Measurements from ENCODE around the gene DPPA5.
"Not testable (repeated sequence)": the region's sequence is repeated elsewhere in the genome, so short reads cannot be mapped to it uniquely, and the experiment has no call there.

Gene DPPA5

DNA sequence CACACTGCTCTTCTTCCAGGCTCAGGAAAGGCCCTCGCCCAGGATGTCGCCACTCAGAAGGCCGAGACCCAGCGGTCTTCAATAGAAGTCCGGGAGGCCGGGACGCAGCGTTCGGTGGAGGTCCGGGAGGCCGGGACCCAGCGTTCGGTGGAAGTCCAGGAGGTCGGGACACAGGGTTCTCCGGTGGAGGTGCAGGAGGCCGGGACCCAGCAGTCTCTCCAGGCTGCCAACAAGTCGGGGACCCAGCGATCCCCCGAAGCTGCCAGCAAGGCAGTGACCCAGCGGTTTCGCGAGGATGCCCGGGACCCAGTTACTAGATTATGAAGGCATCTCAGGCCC lies 9.4 kb upstream of the DPPA5 start:
- DNase-seq: no peak

DNA sequence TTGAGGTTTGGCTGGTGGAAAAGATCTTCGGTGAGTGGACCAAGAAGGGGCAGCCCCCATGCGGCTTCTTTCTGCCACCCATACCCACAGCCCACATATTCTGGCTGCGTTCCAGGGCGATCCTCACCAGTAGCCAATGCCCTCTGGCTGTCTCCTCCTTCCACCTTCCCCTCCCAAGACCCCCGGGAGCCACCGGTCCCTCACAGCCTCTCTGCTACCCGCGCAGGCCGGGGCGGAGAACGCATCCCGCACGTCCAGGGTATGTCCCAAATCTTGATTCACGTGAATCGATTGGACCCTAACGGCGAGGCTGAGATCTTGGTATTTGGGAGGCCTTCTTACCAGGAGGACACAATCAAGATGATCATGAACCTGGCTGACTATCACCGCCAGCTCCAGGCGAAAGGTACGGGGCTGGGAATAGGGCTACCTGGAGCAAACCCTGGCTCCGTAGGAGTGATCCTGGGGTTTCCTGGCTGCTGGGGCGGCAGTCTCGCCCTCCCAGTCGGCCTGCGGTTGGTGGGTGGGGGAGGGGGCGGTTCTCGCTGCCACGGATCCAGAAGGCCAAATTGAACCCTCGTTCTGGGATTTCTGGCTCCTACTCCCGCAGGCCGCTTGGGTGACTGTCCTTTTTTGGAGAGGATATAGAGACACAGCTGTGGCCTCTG lies 8.9 kb upstream of the DPPA5 start:
- DNase-seq: no peak

DNA sequence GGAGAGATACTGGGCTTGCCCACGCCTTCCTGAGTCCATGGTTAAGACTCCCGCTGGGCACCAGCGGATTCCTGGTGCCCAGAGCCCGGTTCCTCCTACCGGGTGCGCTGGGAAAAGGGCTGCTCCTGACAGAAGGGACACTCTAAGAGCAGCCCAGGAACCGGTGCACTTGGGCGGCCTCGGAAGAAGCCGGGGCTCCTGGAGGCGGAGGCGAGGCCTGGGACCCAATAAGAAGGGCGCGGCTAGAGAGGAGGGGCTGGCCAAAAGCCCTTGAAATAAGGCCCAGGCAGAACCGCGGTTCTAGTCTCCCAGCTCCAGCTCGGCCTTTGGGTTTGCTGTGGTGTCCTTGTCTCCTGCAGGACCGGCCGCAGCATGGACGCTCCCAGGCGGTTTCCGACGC lies 8.3 kb upstream of the DPPA5 start, which contains the start of gene KHDC3L:
Gene KHDC3L (plus strand): TSS at position 301 of the 400 bp plus-strand sequence. CDS start 72 bp downstream, at position 373.
- no peak for DNase-seq

DNA sequence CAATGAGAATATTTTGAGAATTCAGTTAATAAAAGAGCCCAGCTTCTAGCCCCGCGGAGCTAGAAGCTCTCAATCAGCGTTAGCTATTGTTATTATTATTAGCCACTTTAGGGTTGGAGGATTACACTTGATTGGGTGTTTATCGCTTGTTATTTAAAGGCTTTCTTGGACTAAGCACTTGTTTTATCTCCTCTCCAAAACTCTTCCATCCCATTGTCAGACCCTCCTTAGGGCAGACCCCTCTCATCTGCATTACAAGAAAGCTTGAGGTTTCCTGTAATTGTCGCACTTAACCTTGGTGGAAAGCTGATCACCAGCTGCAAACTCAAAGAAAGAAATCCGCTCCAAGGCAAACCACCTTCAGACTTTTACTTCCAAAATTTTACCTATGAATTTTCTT lies 4.8 kb downstream of the DPPA5 start:
- DNase-seq: no peak

DNA sequence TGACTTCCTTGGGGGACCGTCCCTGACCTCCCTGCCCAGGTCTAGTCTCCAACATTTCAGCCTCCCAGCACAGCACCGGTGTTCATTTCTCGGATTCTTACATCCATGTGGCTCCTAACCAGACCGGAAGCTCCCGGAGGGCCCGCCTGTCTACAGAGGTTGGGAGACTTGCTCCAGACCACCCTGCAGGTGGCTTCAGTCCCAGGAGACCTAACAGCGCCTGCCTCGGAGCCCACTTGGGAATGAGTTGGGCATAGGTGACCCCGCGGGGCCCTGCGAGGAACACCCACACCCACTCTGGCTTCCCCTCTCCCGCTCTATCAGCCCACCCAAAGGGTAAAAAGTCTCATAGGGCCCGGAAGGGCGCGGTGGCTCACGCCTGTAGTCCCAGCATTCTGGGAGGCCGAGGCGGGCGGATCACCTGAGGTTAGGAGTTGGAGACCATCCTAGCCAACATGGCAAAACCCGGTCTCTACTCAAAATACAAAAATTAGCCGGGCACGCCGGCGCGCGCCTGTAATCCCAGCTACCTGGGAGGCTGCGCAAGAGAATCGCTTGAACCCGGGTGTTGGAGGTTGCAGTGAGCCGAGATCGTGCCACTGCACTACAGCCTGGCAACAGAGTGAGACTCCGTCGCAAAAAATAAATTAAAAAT lies 5.4 kb downstream of the DPPA5 start:
- DNase-seq: no peak

DNA sequence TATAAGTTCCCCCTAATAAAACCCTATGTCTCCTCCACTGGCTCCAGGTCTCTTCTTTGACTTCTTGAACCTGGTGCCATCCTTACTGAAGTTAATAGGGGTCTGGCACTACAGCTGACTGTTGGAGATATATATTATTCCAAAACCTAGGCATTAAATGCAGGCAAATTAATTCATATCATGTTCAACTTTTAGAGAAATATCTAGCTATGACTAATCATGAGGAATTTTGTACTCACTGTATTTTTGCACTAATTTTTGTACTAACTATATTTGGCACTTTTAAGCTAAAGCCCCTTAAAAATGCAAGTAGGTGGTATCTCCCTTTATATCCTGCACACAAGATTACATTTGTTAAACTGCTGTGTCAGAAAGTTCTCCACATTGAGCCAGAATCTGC lies 10.9 kb downstream of the DPPA5 start:
- DNase-seq: no peak

DNA sequence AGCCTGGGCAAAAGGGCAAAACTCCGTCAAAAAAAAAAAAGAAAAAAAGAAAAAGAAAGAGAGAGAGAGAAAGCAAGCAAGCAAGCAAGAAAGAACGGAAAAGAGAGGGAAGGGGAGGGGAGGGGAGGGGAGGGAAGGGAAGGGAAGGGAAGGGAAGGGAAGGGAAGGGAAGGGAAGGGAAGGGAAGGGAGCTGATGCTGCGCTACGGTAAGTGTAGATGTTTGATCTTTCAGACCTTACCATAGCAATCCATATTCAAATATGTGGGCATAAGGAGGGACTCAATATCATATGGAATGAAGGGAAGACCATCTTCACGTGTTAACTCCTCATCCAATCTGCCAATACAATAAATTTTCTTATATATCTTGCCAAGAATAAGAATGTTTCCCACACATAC lies 11.9 kb downstream of the DPPA5 start:
- DNase-seq: no peak

DNA sequence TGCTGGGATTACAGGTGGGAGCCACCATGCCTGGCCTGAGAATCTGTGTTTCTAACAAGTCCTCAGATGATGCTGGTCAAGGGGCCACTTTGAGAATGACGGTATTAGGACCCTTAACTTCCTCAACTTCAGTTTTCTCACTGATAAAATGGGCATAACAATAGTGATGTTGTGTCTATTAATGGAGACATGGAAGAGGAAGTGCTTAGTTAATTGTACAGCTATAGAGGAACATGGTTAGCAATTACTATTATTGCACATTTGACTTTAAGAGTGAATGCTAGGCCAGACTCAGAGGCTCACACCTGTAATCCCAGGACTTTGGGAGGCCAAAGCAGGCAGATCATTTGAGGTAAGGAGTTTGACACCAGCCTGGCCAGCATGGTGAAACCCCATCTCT lies 12.7 kb downstream of the DPPA5 start:
- no peak for DNase-seq

DNA sequence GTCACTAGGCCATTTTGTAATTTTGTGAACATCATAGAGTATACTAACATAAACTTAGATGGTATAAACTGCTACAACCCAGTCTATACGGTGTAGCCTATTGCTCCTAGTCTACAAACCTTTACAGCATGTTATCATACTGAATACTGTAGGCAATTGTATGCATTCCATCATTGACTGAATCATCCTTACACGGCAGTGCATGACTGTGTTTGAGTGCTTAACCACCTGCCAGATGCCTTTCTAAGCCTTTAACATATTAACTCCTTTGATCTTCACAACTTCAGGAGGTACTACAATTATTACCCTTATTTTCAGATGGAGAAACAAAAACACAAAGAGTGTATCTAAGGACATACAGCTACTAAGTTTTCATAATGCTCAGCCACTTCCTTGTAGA lies 14.0 kb downstream of the DPPA5 start:
- no peak for DNase-seq

DNA sequence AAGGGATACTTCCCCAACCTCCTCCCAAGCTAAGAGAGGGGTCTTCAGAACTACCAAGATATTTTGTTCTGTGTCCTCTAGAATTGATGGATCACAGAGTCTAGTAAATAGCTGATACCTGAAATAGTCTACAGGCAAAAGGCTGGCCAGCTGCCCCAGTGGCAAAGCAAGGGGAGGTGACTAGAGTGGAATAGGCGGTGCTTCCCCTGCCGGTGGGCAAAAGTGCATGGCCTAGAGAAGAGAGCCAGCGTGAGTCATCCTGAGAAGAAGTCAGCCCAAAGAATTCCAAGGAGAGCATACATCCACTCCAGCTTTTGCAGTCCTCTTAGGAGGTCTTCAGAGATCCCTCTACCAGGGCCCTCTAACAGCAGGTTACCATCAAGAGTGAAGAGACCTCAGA lies 14.7 kb downstream of the DPPA5 start:
- DNase-seq: no peak

DNA sequence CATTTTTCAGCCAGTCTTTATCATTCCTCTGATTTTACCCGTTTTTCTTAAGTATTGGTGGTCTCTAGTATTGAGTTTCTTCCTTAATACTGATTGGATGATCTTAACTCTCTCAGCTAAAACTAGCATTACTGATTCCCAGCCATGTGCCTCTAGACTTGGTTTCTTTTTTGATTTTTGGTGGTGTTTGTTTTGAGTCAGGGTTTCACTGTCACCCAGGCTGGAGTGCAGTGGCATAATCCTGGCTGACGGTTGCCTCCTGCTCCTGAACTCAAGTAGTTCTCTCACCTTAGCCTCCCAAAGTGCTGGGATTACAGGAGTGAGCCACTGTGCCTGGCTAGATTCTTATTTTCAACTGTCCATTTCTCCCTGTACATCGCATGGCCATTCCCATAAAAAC lies 24.9 kb downstream of the DPPA5 start:
- DNase-seq: no peak

DNA sequence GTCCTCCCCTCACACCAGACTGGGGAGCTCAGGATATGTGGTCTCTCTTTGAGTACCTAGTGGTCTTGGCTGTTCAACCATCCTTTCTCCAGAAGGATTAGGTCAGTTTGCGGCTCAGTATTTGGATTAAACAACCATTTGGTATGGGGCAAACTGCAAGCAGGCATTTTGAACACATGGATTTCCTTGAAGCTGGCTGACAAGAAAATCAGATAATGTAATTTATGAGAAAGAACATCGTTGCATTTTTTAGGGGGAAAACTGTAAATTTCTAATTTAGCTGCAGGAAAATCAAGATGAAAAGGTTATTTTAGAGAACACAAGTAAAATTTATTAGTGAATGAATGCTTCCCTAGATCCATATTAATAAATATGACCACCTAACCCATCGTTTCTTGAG lies 25.3 kb downstream of the DPPA5 start:
- DNase-seq: no peak

DNA sequence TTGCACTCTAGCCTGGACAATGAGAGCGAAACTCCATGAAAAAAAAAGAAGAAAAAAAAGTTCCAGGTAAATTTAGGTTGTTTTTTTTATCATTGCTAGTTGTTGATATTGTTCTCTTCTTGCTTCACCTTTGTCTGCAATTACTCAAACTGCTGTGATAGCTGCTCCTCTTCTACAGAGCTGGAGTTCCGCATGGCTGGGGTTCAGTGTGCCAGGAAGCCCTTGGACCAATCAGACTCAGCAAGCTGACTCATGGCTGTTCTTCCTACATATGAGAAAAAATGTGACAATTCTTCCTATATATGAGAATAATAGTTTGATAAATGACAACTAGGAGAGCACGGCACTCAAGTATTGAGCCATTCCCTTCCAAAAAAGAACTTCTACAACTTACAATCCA lies 28.4 kb downstream of the DPPA5 start:
- no peak for DNase-seq

DNA sequence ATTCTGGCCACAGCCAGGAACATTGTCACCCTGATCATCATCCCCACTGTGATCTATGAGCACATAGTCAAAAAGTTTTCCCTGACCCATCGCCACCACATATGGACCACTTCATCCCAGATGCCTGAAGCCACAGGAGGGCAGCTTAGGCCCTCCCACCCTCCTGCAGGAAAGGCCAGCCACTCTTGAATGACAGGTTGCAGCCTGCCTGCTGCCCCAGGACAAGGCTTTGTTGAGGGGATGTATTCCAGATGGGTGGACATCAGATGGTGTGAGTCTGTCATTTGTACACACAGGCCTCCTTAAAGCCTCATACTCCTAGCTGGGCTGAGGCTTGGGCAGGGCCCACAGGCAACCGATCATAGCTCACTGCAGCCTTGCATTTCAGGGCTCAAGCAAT lies 30.8 kb downstream of the DPPA5 start:
- no peak for DNase-seq

DNA sequence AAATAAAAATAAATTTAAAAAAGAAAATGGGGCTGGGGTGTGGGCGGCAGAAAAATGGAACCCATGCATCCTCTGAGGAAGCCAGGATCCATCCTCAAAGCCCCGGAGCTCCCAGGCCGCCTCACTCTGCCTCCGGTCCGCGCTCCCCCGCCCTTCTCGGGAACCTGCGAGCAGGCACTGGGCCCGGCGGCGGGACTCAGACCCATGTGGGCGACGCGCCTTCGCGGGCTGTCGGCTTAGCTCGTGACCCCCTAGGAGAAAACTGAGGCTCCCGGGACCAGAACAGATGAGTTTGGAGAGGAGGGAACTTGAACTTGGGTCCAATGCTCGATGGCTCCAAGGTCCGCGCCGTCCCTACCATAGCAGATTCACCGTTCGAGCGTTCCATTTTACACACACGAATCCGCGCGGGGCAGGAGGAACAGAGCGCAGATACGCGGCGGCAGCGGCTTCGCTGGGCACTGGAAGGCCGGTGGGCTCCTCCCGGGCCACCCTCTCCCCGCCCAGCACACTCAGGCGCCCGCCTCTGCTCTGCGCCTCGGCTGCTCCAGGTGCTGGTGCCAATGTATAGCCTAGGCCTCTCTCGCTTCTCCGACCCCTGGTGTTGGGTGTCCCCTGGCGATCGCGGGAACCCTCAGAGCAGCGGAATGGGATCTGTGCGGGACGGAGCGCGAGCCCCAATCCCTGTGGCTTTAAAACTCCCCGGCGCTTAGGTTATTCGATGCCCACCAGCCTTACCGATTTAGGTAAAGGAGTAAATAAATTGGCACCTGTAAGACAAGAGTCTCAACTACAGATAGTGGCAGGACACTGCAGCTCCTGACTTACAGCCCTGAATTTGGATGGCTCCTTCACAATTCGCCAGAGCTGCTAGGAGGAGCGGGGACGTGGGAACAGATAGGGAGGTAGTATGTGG lies 39.2 kb downstream of the DPPA5 start:
- no peak for DNase-seq

DNA sequence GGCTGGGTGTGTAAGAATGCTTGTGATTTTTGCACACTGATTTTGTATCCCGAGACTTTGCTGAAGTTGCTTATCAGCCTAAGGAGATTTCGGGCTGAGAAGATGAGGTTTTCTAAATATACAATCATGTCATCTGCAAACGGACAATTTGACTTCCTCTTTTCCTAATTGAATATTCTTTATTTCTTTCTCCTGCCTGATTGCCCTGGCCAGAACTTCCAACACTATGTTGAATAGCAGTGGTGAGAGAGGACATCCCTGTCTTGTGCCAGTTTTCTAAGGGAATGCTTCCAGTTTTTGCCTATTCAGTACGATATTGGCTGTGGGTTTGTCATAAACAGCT lies 43.6 kb downstream of the DPPA5 start:
- DNase-seq: not testable (repeated sequence)

DNA sequence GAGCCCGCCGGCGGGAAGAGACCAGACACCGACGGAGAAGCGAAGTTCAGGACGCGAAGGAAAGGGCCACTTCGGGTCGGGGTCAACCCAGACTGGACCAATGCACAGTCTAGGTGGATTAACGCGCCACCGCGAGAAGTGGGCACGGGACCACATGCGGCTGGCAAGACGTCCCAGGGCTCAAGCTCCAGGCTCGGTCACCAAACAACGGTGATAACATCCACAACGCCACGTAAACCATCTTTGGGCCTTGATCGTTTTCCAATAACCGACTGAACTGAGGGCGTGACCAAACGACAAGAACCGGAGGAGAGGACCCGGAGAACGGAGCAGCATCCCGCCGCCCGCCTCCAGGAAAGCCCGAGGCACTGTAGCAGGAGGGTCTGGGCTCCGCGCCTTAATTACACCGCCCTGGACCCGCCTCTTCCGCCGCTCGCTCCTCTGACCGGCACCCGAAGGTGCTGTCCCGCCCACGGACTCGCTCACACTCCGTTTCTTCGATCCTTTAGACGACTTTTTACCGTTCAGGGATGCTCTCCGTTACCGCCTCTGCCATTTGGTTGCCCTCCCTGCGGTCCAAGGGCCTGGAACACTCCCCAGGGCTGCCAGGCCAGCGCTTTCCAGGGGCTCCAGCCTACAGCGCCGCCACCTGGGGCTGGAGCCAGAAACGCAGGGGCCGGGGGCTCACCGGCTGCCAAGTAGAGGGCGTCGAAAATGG lies 44.1 kb downstream of the DPPA5 start:
- DNase-seq: peak; percentile 30

DNA sequence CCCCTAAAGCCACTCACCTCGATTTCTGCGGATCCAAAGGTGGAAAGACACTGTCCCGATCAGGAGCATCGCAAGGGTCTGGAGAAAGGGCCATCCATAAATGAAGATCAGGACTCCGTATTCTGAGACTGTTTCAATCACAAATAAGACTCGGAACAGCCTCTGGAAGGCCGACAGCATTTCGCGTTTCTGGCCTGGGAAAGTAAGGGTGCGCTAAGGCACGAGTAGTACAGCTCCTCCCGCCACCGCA lies 44.6 kb downstream of the DPPA5 start:
- DNase-seq: no peak

DNA sequence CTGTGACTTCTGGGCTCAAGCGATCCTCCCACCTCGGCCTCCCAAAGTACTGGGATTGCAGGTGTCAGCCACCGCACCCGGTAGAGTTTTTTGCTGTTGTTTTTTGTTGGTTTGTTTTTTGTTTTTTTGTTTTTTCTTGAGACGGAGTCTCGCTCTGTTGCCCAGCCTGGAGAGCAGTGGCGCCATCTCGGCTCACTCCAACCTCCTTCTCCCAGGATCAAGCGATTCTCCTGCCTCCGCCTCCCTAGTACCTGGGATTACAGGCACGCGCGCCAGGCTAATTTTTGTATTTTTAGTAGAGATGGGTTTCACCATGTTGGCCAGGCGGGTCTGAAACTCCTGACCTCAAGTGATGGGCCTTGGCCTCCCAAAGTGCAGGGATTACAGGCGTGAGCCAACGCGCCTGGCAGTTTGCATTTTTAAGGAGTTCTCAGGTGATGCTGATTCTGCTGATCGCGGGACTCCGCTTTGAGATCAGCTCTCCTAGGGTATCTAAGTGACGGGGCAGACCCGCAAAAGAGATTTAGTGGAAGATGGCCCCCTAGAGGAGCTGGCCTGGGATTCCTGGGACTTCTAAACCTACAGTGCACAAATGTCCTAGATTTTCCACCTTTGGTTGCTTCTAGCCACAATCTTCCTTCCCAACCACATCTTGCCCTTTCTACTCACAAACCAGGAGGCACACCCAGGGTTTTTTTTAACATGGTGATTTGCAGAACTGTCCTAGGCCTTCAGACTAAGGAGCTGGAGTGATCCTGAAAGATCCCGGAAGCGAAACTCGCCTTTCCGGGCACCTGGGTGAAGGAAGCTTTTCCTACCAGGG lies 45.2 kb downstream of the DPPA5 start:
- no peak for DNase-seq

DNA sequence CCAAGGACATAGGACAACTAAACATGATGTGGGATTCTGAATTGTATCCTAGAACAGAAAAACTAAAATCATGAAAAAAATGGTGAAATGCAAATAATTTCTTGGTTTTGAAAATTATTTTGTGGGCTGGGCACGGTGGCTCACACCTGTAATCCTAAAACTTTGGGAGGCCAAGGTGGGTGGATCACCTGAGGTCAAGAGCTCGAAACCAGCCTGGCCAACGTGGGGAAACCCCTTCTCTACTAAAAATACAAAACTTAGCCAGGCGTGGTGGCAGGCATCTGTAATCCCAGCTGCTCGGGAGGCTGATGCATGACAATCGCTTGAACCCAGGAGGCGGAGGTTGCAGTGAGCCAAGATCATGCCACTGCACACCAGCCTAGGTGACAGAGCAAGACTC lies 50.3 kb downstream of the DPPA5 start:
- not testable (repeated sequence) for DNase-seq
